ENCODE measurements around the gene ULK1. TPM values are rescaled to one million over a fixed set of nuclear protein-coding genes. Genes with fewer than 3 reads are reported as not detected.

The ULK1 gene
- total RNA-seq, 1 donor from 2014 or later: 33.1 TPM

DNA sequence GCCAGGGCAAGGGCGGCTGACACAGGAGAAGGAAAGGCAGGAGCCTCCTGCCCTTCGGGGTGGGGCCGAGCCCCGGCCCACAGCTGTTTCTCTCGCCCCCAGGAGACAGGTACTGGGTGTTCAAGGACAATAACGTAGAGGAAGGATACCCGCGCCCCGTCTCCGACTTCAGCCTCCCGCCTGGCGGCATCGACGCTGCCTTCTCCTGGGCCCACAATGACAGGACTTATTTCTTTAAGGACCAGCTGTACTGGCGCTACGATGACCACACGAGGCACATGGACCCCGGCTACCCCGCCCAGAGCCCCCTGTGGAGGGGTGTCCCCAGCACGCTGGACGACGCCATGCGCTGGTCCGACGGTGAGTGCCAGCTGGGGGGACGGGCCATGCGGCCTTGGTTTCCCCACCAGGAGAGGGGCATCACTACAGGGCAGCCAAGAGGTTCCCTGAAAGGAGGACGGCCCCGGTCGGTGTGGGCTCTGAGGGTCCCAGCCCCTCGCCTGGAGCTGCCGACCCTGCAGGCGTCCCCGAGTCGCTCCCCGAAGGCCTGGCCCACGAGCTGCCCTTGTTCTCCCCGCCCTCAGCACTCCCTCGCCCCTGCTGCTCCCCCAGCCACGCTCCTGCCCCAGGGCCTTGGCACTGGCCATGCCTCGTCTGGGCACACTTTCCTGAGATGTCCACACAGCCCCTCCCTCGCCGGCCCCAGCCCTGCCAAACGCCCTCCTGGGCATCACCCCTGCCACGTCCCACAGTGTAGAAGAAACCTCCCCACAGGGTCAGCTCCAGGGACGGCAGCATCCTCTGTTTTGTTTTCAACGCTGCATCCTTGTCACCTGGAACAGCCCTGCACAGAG, 44.5 kb upstream of the ULK1 start:
- no peak overlapping the region for H3K4me3 ChIP-seq
- H3K9me3 ChIP-seq: no peaks in the 10 kb centered on the region
- no peak overlapping the region for H3K27ac ChIP-seq
- DNase-seq (ENCODE audit: extremely low spot score in 2 of 2): no peak
- H3K4me1 ChIP-seq: peaks cover 11% of the 10 kb centered on the region
- H3K27me3 ChIP-seq: no peaks in the 10 kb centered on the region
- H3K36me3 ChIP-seq: no peaks in the 10 kb centered on the region
- intact Hi-C loops (cut with DNase I): no loop called here
- TF ChIP-seq, protein P1, sequence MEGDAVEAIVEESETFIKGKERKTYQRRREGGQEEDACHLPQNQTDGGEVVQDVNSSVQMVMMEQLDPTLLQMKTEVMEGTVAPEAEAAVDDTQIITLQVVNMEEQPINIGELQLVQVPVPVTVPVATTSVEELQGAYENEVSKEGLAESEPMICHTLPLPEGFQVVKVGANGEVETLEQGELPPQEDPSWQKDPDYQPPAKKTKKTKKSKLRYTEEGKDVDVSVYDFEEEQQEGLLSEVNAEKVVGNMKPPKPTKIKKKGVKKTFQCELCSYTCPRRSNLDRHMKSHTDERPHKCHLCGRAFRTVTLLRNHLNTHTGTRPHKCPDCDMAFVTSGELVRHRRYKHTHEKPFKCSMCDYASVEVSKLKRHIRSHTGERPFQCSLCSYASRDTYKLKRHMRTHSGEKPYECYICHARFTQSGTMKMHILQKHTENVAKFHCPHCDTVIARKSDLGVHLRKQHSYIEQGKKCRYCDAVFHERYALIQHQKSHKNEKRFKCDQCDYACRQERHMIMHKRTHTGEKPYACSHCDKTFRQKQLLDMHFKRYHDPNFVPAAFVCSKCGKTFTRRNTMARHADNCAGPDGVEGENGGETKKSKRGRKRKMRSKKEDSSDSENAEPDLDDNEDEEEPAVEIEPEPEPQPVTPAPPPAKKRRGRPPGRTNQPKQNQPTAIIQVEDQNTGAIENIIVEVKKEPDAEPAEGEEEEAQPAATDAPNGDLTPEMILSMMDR (IDR thresholded peaks at IDR 0.05): no peak
- TF ChIP-seq POLR2A (IDR thresholded peaks at IDR 0.05) (no peak), POLR2AphosphoS5 (IDR thresholded peaks at IDR 0.05; ENCODE audit: insufficient read depth in 1 of 2, low read depth in 1 of 2) (no peak)

DNA sequence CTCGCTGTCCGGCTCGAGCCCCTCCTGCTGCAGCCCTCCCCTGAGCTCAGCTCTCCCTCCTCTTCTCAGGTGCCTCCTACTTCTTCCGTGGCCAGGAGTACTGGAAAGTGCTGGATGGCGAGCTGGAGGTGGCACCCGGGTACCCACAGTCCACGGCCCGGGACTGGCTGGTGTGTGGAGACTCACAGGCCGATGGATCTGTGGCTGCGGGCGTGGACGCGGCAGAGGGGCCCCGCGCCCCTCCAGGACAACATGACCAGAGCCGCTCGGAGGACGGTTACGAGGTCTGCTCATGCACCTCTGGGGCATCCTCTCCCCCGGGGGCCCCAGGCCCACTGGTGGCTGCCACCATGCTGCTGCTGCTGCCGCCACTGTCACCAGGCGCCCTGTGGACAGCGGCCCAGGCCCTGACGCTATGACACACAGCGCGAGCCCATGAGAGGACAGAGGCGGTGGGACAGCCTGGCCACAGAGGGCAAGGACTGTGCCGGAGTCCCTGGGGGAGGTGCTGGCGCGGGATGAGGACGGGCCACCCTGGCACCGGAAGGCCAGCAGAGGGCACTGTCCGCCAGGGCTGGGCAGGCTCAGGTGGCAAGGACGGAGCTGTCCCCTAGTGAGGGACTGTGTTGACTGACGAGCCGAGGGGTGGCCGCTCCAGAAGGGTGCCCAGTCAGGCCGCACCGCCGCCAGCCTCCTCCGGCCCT, 43.4 kb upstream of the ULK1 start:
- intact Hi-C loops (cut with DNase I): no loop called here

DNA sequence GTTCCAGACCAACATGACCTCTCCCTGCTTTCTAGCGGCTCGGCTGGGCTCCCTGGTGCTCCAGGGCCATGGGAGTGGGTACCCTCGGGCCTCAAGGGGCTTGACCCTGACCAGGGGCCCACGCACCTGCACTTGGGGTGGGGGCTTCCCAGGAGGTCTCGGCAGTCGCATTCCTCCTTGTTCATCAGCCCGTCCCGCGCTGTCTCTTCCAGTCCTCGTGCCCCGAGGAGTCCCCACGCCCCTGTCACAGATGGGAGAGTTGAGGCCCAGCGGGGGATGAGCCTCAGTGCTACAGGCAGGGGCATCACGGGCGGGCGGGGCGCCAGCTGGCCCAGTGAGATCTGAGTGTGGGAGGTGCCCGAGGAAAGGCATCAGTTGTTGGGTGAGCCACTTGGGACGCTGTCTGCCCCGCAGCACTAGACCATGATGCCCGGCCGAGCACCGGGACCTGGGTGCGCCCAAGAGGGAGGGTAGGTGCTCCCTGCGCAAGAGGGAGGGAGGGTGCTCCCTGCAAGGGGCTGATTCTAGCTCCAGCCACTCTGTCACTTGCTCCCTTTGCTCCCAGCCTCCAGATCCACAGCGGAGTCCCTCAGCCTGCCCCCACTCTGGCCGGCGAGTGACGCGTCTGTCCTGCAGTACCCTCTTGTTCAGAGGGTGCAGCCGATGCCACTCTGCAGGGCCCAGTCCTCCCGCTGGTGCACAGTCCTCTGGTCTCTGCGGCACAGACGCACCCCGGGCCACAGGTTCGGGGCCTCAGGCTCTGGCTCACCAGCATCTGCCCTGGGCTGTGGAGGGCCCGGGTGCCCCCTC, 42.5 kb upstream of the ULK1 start:
- intact Hi-C loops (cut with DNase I): no loop called here
- Histone ChIP-seq H3K27ac (no peak overlapping the region), H3K27me3 (no peaks in the 10 kb centered on the region), H3K4me3 (no peak overlapping the region), H3K36me3 (no peaks in the 10 kb centered on the region), H3K9me3 (no peaks in the 10 kb centered on the region), H3K4me1 (peaks cover 11% of the 10 kb centered on the region)
- DNase-seq (ENCODE audit: extremely low spot score in 2 of 2): no peak
- peak in 1 of 2 donors; percentile 3 for TF ChIP-seq POLR2AphosphoS5 (IDR thresholded peaks at IDR 0.05; ENCODE audit: insufficient read depth in 1 of 2, low read depth in 1 of 2)
- TF ChIP-seq, protein P1 (IDR thresholded peaks at IDR 0.05): no peak

More for the DNA sequence above, 43.4 kb upstream of the ULK1 start:
- TF ChIP-seq POLR2AphosphoS5 (IDR thresholded peaks at IDR 0.05; ENCODE audit: insufficient read depth in 1 of 2, low read depth in 1 of 2): no peak
- TF ChIP-seq POLR2A (IDR thresholded peaks at IDR 0.05): no peak
- TF ChIP-seq, protein P1 (IDR thresholded peaks at IDR 0.05): peak in 2 of 3 experiments; percentile 30 to 69
- no peaks in the 10 kb centered on the region for H3K9me3 ChIP-seq
- no peak overlapping the region for H3K27ac ChIP-seq
- DNase-seq (ENCODE audit: extremely low spot score in 2 of 2): no peak
- H3K4me1 ChIP-seq: peaks cover 11% of the 10 kb centered on the region
- no peaks in the 10 kb centered on the region for H3K27me3 ChIP-seq
- no peaks in the 10 kb centered on the region for H3K36me3 ChIP-seq
- no peak overlapping the region for H3K4me3 ChIP-seq

DNA sequence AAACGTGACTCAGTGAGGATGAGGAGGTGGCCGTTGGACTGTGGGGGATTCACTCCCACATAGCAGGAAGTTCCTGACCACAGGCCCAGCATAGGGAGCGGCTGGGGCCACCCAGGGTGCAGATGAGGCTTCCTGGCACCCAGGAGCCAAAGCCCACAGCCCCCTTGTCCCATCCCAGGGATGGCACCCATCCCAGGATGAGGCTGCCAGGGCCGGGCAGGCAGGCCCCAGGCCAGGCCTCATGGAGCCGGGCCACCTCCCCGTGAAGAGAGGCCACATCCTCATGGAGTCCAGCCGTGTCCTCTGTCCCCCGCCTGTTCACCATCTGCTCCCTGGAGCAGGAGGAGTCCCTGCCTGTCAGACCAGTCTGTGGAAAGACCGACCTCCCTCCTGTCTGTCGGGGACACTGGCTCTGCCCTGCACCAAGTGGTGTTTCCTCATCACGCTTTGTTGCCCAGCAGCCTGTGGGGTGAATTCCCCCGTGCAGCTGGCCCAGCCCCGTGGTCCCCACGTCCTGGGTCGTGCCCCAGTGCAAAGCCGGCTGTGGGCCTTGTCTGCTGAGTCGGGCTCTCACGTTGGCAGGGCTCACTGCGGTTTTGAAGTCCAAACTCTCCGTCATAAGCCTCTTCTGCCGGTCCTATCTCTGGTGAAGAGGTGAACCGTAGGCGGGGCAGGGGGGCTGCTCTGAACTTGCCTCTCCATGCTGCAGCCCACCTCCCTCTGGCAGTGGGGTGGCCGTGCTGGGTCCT, 41.7 kb upstream of the ULK1 start:
- Histone ChIP-seq H3K9me3 (no peaks in the 10 kb centered on the region), H3K4me3 (no peak overlapping the region), H3K36me3 (no peaks in the 10 kb centered on the region), H3K4me1 (peaks cover 11% of the 10 kb centered on the region), H3K27me3 (no peaks in the 10 kb centered on the region), H3K27ac (peak overlapping the region; percentile 3)
- no peak for DNase-seq (ENCODE audit: extremely low spot score in 2 of 2)
- TF ChIP-seq POLR2A (IDR thresholded peaks at IDR 0.05) (no peak), POLR2AphosphoS5 (IDR thresholded peaks at IDR 0.05; ENCODE audit: insufficient read depth in 1 of 2, low read depth in 1 of 2) (peak in 1 of 2 donors; percentile 4)
- TF ChIP-seq, protein P1 (IDR thresholded peaks at IDR 0.05): no peak
- intact Hi-C loops (cut with DNase I): no loop called here
